Left colon (tissue), 2 donors: ENCODE results near the gene MDFIC. TPM values are rescaled to one million over a fixed set of nuclear protein-coding genes. Genes with fewer than 3 reads are reported as not detected.
"Not testable (repeated sequence)": the region's sequence is repeated elsewhere in the genome, so short reads cannot be mapped to it uniquely, and the experiment has no call there.

Experiments used
- ATAC-seq: fragments of 200-7000 bp; cut with Tn5 transposase; one replicate; pipeline ENCODE4 v1.9.1; 2020; ENCODE audit warnings: mild to moderate bottlenecking, moderate library complexity
- DNase-seq, 2 donors: peaks; one replicate each; pipeline ENCODE4 v3.0.0-alpha.2; 2020
- intact Hi-C, 2 donors: fragments of 100-400 bp; cut with DNase I in 1 of 2; cut with micrococcal nuclease in 1 of 2; formaldehyde crosslinking; loops; one replicate each; pipeline versions ENCODE4 v1.11.2 to v1.14.0; 2022; cut with DNase I, micrococcal nuclease
- long read RNA-seq: library from polyadenylated mRNA; unstranded; transcript quantifications from one replicate; pipeline ENCODE4 v2.0.0, GENCODE V29; 2021
- total RNA-seq, 2 donors: library from RNA; stranded (reverse); fragmentation: NEBNext Ultra II Directional; extraction: Animal tissue kit (Norgen Biotek cat#: 25700); gene quantifications; one replicate each; pipeline ENCODE4 v1.2.1, GENCODE V29; 2021
- donor health status: DM: no; HTN: no; CAD: no.
- donor health status: DM: yes; HTN: yes; CAD: no.

MDFIC gene
- 10 to 100 TPM in 1 of 2 donors, 1 to 10 TPM in 1; 4.8 to 10.9 TPM for total RNA-seq
- long read RNA-seq, full-length matches to known transcripts, result 8 of 10 reads
- long read RNA-seq, partial matches to known transcripts, result 0 of 10 reads
- long read RNA-seq, other reads (novel, unspliced or antisense), result 2 of 10 reads

GRCh38 chr7:114922026-114922651 lies at the start of gene MDFIC:
TSS of gene MDFIC (plus strand) at chr7:114922094. CDS start at chr7:114923034, 940 bp downstream.
- DNase-seq (peak; percentile 35 to 59), ATAC-seq (peak; percentile 78)
- intact Hi-C loops, result no loop called here

- intact Hi-C loops, result no loop called here
These were observed 47.7 kb upstream of the MDFIC start for GRCh38 chr7:114874170-114874569.

GRCh38 chr7:114875186-114875585 lies 46.7 kb upstream of the MDFIC start:
- ATAC-seq (no peak), DNase-seq (no peak)
- intact Hi-C loops, result no loop called here

More at GRCh38 chr7:114874170-114874569, 47.7 kb upstream of the MDFIC start:
- no peak for ATAC-seq
- no peak for DNase-seq

GRCh38 chr7:114879554-114879953 lies 42.3 kb upstream of the MDFIC start:
- ATAC-seq (no peak), DNase-seq (no peak)
- intact Hi-C loops, result no loop called here

- ATAC-seq (no peak), DNase-seq (no peak)
- intact Hi-C loops, result no loop called here
These were observed 36.1 kb upstream of the MDFIC start for GRCh38 chr7:114885836-114886235.

- no peak for ATAC-seq
- intact Hi-C loops, result no loop called here
These were observed 35.7 kb upstream of the MDFIC start for GRCh38 chr7:114886241-114886640.

GRCh38 chr7:114889116-114889515 lies 32.8 kb upstream of the MDFIC start:
- ATAC-seq, DNase-seq, intact Hi-C loops: not testable (repeated sequence)

More at GRCh38 chr7:114886241-114886640, 35.7 kb upstream of the MDFIC start:
- no peak for DNase-seq

- peak; percentile 66 for ATAC-seq
- no peak for DNase-seq
- intact Hi-C loops, result no loop called here
These were observed 32.1 kb upstream of the MDFIC start for GRCh38 chr7:114889646-114890285.

GRCh38 chr7:114890561-114890960 lies 31.3 kb upstream of the MDFIC start:
- no peak for DNase-seq
- ATAC-seq, result no peak
- intact Hi-C loops, result no loop called here

GRCh38 chr7:114900127-114900526 lies 21.8 kb upstream of the MDFIC start:
- intact Hi-C loops, result no loop called here
- no peak for DNase-seq
- no peak for ATAC-seq

GRCh38 chr7:114901771-114902170 lies 20.1 kb upstream of the MDFIC start:
- DNase-seq (no peak), ATAC-seq (no peak)
- intact Hi-C loops, result no loop called here

- ATAC-seq (no peak), DNase-seq (no peak)
- intact Hi-C loops, result no loop called here
These were observed 18.8 kb upstream of the MDFIC start for GRCh38 chr7:114903131-114903530.

- intact Hi-C loops, result no loop called here
- no peak for ATAC-seq
These were observed 11.1 kb upstream of the MDFIC start for GRCh38 chr7:114910787-114911186.

GRCh38 chr7:114911411-114911810 lies 10.5 kb upstream of the MDFIC start:
- intact Hi-C loops, result no loop called here
- DNase-seq (no peak), ATAC-seq (no peak)

More at GRCh38 chr7:114910787-114911186, 11.1 kb upstream of the MDFIC start:
- DNase-seq, result no peak

- no peak for ATAC-seq
- intact Hi-C loops, result no loop called here
These were observed 5.5 kb upstream of the MDFIC start for GRCh38 chr7:114916261-114916892.

GRCh38 chr7:114917211-114917839 lies 4.6 kb upstream of the MDFIC start:
- DNase-seq, result no peak
- intact Hi-C loops, result no loop called here
- ATAC-seq, result no peak

More at GRCh38 chr7:114916261-114916892, 5.5 kb upstream of the MDFIC start:
- DNase-seq, result no peak

- intact Hi-C loops, result no loop called here
- DNase-seq (no peak), ATAC-seq (no peak)
These were observed 2.3 kb upstream of the MDFIC start for GRCh38 chr7:114919587-114919986.

- DNase-seq, result peak in 1 of 2 donors; percentile 40
- intact Hi-C loops, result no loop called here
- ATAC-seq, result peak; percentile 46
These were observed 266 bp upstream of the MDFIC start for GRCh38 chr7:114921631-114922025.

- DNase-seq (peak; percentile 40 to 46), ATAC-seq (peak; percentile 69)
- intact Hi-C loops, result no loop called here
These were observed 933 bp downstream of the MDFIC start for GRCh38 chr7:114922652-114923402.
